Measurements from ENCODE around the gene PIGU.
A peak's percentile ranks its signal among the peaks of the same experiment; 100 is the strongest.

PIGU gene

GRCh38 chr20:34575271-34575670 is 101.6 kb downstream of the PIGU start:
- no peak for DNase-seq

DNA sequence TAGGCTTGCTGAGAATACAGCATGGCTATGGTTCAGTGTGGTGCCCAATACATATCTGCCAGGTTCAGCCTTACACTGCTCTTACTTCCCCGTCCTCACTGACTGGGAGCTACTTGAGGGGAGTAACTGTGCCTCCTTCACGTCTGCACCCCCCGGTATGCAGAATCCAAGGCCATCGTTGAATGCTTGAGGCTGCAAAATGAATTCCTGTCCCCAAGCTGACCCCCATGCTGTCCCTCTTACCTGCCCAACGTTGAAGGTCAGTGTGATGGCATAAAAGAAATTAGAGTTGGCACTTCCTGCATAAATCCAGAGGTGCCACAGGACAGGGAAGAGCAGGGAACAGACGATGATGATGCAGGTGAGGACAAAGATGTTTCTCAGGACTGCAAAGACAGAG is 102.0 kb downstream of the PIGU start:
- no peak for DNase-seq

DNA sequence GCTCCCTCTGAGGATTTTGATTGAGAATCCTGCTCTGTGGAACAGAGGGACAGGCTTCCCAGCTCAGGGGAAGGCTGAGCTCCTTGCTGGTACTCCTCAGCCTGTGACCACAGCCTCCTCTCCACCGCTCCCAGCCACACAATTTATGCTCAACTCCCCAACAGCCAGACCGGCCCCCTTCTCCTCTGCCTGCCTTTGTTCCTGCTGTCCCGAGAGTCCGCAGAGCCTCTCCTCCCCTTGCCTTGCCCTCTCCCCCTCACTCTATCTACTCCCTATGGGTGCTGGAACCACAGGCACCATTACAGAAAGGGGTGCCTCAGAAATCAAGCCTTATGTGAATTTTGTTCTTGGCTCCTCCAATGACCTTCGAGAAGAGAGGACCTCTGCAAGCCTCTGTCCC is 102.5 kb downstream of the PIGU start:
- DNase-seq, result no peak

DNA sequence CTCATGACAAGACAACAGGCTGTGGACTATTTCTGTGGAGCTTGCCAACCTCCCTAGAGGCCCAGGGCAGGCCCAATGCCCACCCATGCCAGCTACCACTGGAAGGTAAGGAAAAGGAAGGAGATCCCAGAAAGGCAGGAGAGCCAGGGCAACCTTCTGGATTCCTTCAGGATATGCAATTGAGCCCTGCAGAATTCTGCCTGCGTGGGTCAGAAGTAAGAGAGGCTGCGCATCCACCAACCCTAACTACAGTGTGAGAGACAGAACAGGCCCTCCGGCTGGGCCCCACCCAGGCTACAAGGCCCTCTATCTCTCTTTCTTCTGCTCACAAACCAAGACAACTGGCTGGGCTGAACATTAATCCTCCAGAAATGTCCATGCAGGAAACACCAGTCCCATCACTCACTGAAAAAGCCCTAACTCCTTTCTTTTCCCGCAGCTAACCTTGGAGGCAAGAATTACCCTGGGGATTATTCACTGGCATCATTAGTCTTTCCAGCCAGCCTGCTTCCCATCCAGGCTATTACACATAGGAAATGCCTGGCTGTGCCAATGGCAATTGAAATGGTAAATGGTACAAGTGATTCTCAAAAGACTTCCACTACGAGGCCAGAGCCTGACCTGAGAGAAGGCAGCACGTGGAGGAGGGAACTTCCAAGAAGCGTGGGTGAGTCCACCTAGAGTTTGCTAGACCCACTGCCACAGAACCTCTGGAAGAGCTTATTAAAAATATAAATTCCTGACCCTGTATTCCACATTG is 103.2 kb downstream of the PIGU start:
- no peak for DNase-seq

- DNase-seq, result no peak
Measured at GRCh38 chr20:34571753-34572152, 105.1 kb downstream of the PIGU start.

GRCh38 chr20:34570859-34571306 is 106.0 kb downstream of the PIGU start:
- DNase-seq, result no peak

- no peak for DNase-seq
Measured at GRCh38 chr20:34569598-34569997, 107.3 kb downstream of the PIGU start.

GRCh38 chr20:34567892-34568865 is 108.7 kb downstream of the PIGU start:
- DNase-seq, result no peak

DNA sequence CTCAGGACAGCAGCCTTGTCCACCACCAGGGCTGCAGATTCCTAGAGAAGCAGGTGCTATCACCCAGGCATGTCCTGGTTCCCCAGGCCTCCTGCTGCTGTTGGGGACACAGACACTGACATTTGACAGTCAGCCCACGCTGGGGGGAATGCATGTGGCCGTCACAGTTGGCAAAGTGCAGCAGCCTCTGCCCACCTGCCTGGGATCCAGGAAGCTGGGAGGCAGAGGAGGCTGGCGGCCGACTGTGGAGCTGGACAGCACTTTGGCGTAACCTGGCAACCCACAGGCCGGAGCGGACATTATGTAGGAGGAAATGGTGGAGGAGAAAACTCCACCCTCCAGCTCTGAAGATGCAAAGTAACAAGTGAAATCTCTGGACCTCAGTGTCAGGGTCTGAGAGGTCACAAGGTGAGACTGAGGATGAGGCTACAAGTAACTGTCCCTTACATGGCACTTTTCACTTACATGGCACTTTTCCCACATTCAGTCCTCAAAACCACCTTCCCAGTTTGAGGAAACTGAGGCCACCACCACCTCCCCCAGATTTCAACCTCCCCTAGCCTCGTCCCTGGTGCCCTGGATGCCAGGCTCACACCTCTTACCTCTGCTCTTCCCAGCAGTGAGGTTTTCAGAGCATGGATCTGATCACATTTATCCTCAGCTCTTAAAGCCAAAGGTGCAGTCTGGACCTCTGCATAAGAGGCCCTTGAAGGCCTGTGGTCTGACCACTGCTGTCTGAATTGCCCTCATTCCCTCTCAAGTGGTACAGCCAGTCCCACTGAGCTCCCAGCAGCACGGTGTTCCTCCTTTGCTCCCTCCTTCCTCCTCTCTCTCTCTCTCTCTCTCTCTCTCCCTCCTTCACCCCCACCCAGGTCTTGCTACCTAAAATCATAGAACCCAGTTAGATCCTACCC is 109.7 kb downstream of the PIGU start:
- no peak for DNase-seq

DNA sequence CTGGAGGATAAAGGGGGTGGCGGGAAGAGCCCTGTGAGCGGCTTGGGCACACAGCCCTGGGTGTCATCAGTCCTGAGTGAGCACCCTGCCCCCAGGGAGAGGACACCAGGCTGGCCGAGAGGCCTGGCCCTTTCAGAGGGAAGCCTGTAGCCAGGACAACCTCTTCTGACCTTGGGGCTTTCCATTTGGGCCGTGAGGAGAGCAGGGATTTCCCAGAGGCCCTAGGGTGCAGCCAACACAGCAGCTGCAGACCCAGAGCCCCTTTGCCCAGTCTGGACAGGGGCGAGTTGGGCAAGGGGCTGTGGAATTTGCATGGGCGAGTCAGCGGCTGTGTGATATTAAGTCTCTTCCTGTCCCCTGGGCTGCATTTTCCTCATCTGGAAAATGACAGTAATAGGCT is 112.1 kb downstream of the PIGU start:
- no peak for DNase-seq

- peak; percentile 18 to 61 for DNase-seq
Measured at GRCh38 chr20:34562641-34563040, 114.3 kb downstream of the PIGU start.

DNA sequence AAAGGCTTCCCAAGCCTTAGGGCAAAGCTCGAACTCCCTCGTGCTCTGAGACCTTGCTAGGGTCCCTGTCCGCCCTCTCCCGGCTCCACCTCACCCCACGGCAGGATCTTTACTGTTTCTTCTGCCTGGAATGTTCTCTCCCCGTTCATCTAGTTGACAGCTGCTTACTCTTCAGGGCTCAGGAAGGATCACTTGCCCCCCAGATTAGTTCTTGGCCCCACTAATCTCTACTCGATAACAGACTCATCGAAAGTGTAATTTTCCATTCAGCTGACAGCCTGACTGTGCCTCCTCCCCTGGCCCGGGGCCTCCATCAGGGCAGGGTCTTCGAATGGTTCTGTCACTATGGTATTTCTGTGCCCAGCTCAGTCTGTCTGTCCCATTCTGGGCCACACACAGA is 115.2 kb downstream of the PIGU start:
- no peak for DNase-seq

GRCh38 chr20:34560614-34561013 is 116.3 kb downstream of the PIGU start:
- DNase-seq, result no peak

- DNase-seq, result no peak
Measured at GRCh38 chr20:34560141-34560523, 116.8 kb downstream of the PIGU start.

DNA sequence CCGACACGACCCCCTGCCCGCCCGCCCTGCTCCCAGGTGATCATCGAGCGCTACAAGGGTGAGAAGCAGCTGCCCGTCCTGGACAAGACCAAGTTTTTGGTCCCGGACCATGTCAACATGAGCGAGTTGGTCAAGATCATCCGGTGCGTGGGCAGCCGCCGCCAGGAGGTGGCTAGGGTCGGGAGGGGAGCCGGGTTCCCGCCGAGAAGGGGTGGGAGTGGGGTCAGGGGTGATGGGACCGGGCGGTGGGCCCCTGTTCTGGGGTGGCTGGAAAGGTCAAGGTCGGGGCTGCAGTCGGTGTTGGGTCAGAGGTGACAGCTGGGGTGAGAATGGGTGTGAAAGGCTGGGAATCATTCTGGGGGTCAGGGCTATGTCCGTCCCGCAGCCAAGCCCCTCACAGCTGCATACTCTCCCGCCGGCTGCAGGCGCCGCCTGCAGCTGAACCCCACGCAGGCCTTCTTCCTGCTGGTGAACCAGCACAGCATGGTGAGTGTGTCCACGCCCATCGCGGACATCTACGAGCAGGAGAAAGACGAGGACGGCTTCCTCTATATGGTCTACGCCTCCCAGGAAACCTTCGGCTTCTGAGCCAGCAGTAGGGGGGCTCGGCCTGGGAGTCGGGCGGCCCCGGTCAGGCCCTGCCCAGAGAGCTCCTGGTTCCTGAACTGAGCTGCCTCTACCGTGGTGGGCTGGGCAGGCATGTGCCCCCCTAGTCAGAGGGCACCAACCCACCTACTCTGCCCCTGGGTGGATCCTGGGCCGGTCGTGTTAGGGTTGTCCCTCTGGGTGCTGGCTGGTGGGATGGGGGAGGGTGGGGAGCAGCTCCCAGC is 117.4 kb downstream of the PIGU start:
- no peak for DNase-seq

DNA sequence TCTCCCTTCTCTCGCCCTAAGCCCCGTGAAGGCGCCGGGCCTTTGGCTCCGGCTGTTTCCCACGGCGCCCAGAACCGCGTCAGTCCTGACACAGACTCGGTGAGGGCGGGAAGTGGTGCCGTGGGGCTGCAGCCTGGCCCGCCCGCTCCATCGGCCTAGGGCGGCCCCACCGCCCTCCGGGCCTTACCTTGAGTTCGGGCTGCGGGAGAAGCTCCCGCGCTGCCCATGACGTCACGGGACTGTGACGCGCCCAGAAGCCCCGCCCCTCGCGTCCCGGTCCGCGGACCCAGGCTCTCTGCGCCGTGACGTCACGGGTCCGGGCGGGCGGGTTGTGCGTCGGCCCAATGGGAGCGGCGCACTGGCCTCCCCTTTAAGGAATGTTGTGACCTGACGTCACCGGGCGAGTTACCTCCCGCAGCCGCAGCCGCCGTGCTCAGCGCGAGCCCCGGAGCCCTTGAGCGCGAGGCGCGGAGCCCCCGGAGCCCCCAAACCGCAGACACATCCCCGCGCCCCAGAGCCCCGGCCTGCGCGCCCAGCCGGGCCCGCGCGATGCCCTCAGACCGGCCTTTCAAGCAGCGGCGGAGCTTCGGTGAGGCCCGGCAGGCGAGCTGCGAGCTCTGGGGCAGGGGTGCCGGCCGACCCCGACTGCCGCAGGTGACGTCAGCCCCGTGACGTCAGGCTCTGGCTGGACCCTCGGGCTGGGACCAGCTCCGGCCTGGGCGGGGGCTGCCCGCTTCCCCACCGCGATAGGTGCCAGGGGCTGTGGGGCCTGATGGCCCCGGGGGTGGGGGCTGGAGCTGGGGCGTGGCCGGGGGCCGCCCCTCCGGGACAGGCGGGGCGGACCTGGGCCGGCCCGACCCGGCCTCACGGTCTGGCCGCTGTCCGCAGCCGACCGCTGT is 118.3 kb downstream of the PIGU start, which contains the start of gene MAP1LC3A:
Gene MAP1LC3A (plus strand): TSS at position 399 of the 899 bp plus-strand sequence. CDS start 151 bp downstream, at position 550.
- DNase-seq, result peak; percentile 93 to 97

DNA sequence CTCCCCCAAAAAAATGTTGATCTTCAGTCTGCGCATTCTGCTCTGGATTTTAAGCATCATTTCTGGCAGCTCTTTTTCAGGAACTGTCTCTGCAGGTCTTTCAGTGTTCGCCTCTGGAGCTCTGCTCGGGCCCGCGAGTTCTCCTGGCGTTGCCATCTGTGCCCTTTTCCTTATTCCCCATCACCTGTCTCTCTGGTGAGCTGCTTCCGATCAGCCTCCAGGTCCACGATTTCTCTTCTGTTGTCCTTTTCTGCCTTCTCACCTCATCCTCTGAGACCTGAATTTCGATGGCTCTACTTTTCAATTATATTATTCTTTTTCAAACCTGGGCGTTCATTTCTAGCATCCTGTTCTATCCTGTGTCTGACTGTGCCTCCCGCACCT is 119.0 kb downstream of the PIGU start:
- DNase-seq, result no peak

- DNase-seq, result no peak
Measured at GRCh38 chr20:34553366-34553867, 123.5 kb downstream of the PIGU start.

GRCh38 chr20:34552569-34552968 is 124.3 kb downstream of the PIGU start:
- DNase-seq, result no peak

- DNase-seq, result no peak
Measured at GRCh38 chr20:34549929-34550305, 127.0 kb downstream of the PIGU start.
